Measurements from ENCODE around the gene HYAL1. TPM values are rescaled to one million over a fixed set of nuclear protein-coding genes. Genes with fewer than 3 reads are reported as not detected.
"Not testable (repeated sequence)": the region's sequence is repeated elsewhere in the genome, so short reads cannot be mapped to it uniquely, and the experiment has no call there.

Gene HYAL1
- polyA plus RNA-seq, 2 of the 4 experiments (the other 2 are of a cell fraction) = 0.62 to 1.1 TPM

- Histone ChIP-seq H3K9me3 (no peaks in the 10 kb centered on the region), H3K27ac (0 out of 6 replicates have a peak overlapping the region, but pooled peaks of 1 of the 2 experiments have one; percentile 37), H3K4me1 (peaks cover 41% of the 10 kb centered on the region), H3K4me3 (no peak overlapping the region), H3K4me2 (peak overlapping the region; percentile 59)
- FAIRE-seq (no peak), DNase-seq (ENCODE audit: low read depth in 1 of 2, low spot score in 1 of 2) (peak; percentile 74 to 77), ATAC-seq (peak; percentile 43 to 75)
- TF ChIP-seq RAD21 (conservative IDR thresholded peaks at IDR 0.05 in 1 of 2, IDR thresholded peaks at IDR 0.05 in 1 of 2) (peak; percentile 91), FOSB (CRISPR knock-in tag; IDR thresholded peaks at IDR 0.05) (no peak), SMC3 (IDR thresholded peaks at IDR 0.05) (peak; percentile 81)
- TF ChIP-seq, protein P1, sequence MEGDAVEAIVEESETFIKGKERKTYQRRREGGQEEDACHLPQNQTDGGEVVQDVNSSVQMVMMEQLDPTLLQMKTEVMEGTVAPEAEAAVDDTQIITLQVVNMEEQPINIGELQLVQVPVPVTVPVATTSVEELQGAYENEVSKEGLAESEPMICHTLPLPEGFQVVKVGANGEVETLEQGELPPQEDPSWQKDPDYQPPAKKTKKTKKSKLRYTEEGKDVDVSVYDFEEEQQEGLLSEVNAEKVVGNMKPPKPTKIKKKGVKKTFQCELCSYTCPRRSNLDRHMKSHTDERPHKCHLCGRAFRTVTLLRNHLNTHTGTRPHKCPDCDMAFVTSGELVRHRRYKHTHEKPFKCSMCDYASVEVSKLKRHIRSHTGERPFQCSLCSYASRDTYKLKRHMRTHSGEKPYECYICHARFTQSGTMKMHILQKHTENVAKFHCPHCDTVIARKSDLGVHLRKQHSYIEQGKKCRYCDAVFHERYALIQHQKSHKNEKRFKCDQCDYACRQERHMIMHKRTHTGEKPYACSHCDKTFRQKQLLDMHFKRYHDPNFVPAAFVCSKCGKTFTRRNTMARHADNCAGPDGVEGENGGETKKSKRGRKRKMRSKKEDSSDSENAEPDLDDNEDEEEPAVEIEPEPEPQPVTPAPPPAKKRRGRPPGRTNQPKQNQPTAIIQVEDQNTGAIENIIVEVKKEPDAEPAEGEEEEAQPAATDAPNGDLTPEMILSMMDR (IDR thresholded peaks at IDR 0.05) = peak; percentile 78
- WGBS (ENCODE audit: missing lambda C conversion rate) = 16% methylated on average over 35 of the region's 61 CpGs
- POLR2A ChIA-PET = no interaction called here
- CTCF ChIA-PET = interaction anchor here (0.7 to 8.0 kb wide), 10 partner anchors 12 to 78 kb away, joined by 3 to 67 read pairs (median 7); partner anchors contain the start of gene IFRD2
Measured at GRCh38 chr3:50272911-50273688, 30.3 kb downstream of the HYAL1 start.

- H3K27ac ChIP-seq; POLR2A ChIA-PET; H3K4me3 ChIP-seq; H3K9me3 ChIP-seq; FAIRE-seq; ATAC-seq; DNase-seq (ENCODE audit: low read depth in 1 of 2, low spot score in 1 of 2): not testable (repeated sequence)
- Histone ChIP-seq H3K4me1 (peaks cover 47% of the 10 kb centered on the region), H3K4me2 (peak overlapping the region; percentile 59)
- CTCF ChIA-PET = interaction anchor here (0.7 to 8.0 kb wide), 12 partner anchors 11 to 228 kb away, joined by 3 to 67 read pairs (median 3); partner anchors contain the start of gene IFRD2
- WGBS (ENCODE audit: missing lambda C conversion rate) = 67% methylated on average over 8 of the region's 10 CpGs
Measured at GRCh38 chr3:50272538-50272910, 30.9 kb downstream of the HYAL1 start.

- TF ChIP-seq GATA3 (IDR thresholded peaks at IDR 0.05; ENCODE audit: borderline replicate concordance) (no peak), RAD21 (conservative IDR thresholded peaks at IDR 0.05 in 1 of 2, IDR thresholded peaks at IDR 0.05 in 1 of 2) (no peak), HOXB5 (CRISPR knock-in tag; IDR thresholded peaks at IDR 0.05) (no peak), CBX8 (IDR thresholded peaks at IDR 0.05) (no peak), EHMT2 (IDR thresholded peaks at IDR 0.05; ENCODE audit: low read depth) (no peak), ELK1 (IDR thresholded peaks at IDR 0.05; ENCODE audit: low read depth, low read length) (no peak), PHF8 (IDR thresholded peaks at IDR 0.05; ENCODE audit: borderline replicate concordance, low read depth) (no peak), POLR2A (IDR thresholded peaks at IDR 0.05; ENCODE audit: low read length) (no peak), FOSL2 (IDR thresholded peaks at IDR 0.05) (no peak), FOSL2 (CRISPR knock-in tag; IDR thresholded peaks at IDR 0.05) (no peak), RNF2 (IDR thresholded peaks at IDR 0.05; ENCODE audit: borderline replicate concordance, low read depth) (no peak)
- TF ChIP-seq, protein P2, sequence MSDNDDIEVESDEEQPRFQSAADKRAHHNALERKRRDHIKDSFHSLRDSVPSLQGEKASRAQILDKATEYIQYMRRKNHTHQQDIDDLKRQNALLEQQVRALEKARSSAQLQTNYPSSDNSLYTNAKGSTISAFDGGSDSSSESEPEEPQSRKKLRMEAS (IDR thresholded peaks at IDR 0.05) = no peak
- CTCF ChIA-PET = interaction anchor here (0.9 to 8.0 kb wide), 10 partner anchors 10 to 101 kb away, joined by 3 to 67 read pairs (median 3); no protein-coding TSS in a partner anchor
- H3K4me1 ChIP-seq = peaks cover 55% of the 10 kb centered on the region
- POLR2A ChIA-PET = interaction anchor here (0.6 to 2.5 kb wide), 2 partner anchors 8 to 12 kb away, joined by 4 to 10 read pairs; no protein-coding TSS in a partner anchor
- 79% methylated on average over 6 of the region's 10 CpGs for WGBS (ENCODE audit: missing lambda C conversion rate)
- ATAC-seq (no peak), DNase-seq (ENCODE audit: low read depth in 1 of 2, low spot score in 1 of 2) (no peak), FAIRE-seq (no peak)
- peak overlapping the region in 1 of 2 experiments; percentile 94; a peak in 1 of 6 replicates for H3K27ac ChIP-seq
- H3K4me3 ChIP-seq = no peak overlapping the region
- no peak overlapping the region; the same call in 2 of the 3 replicates for H3K4me2 ChIP-seq
- no peaks in the 10 kb centered on the region for H3K9me3 ChIP-seq
Measured at GRCh38 chr3:50271314-50271936, 31.9 kb downstream of the HYAL1 start.
